ENCODE data around the gene GPR152.
"Not testable (repeated sequence)": the region's sequence is repeated elsewhere in the genome, so short reads cannot be mapped to it uniquely, and the experiment has no call there.

Gene GPR152

GRCh38 chr11:67405196-67405567 is 47.3 kb downstream of the GPR152 start:
- no peak for DNase-seq (ENCODE audit: low read depth, low spot score)
- POLR2A ChIA-PET = no interaction called here
- no peak overlapping the region for H3K4me3 ChIP-seq (ENCODE audit: low read depth, low read length)
- CTCF ChIA-PET = no interaction called here
- no peak for TF ChIP-seq CTCF (IDR thresholded peaks at IDR 0.05; ENCODE audit: insufficient read depth, low read length, missing control alignments)

GRCh38 chr11:67404515-67405195 is 47.9 kb downstream of the GPR152 start:
- H3K4me3 ChIP-seq (ENCODE audit: low read depth, low read length) = no peak overlapping the region
- no peak for DNase-seq (ENCODE audit: low read depth, low spot score)
- CTCF ChIA-PET = interaction anchor here (47.5 kb wide), 1 partner anchor 36 kb away, joined by 2108 read pairs; the partner anchor contains the start of genes CLCF1 and POLD4
- POLR2A ChIA-PET = no interaction called here
- no peak for TF ChIP-seq CTCF (IDR thresholded peaks at IDR 0.05; ENCODE audit: insufficient read depth, low read length, missing control alignments)

- H3K4me3 ChIP-seq (ENCODE audit: low read depth, low read length); POLR2A ChIA-PET; DNase-seq (ENCODE audit: low read depth, low spot score): not testable (repeated sequence)
- CTCF ChIA-PET = interaction anchor here (1.4 to 47.5 kb wide), 7 partner anchors 11 to 66 kb away, joined by 3 to 2108 read pairs (median 18); partner anchors contain the start of genes CARNS1, CLCF1, POLD4 and RPS6KB2
Measured at GRCh38 chr11:67403085-67403484, 49.4 kb downstream of the GPR152 start.

GRCh38 chr11:67402192-67402839 is 50.2 kb downstream of the GPR152 start:
- H3K4me3 ChIP-seq (ENCODE audit: low read depth, low read length) = peak overlapping the region; percentile 55
- CTCF ChIA-PET = interaction anchor here (0.5 to 47.5 kb wide), 17 partner anchors 11 to 399 kb away, joined by 3 to 2108 read pairs (median 5); partner anchors contain the start of genes CARNS1, CLCF1, PITPNM1 and POLD4
- POLR2A ChIA-PET = interaction anchor here (0.5 to 2.4 kb wide), 12 partner anchors 11 to 141 kb away, joined by 3 to 31 read pairs (median 3); partner anchors contain the start of genes AIP, PTPRCAP, RAD9A and TMEM134
- DNase-seq (ENCODE audit: low read depth, low spot score) = not testable (repeated sequence)

GRCh38 chr11:67401495-67402191 is 50.9 kb downstream of the GPR152 start, which contains the start of gene PPP1CA:
PPP1CA (minus strand) TSS chr11:67401858; CDS start chr11:67401782, 76 bp downstream.
- peak; percentile 33 for TF ChIP-seq CTCF (IDR thresholded peaks at IDR 0.05; ENCODE audit: insufficient read depth, low read length, missing control alignments)
- peak within 1 kb of the TSS; percentile 86 for H3K4me3 ChIP-seq (ENCODE audit: low read depth, low read length)
- ChIA-PET CTCF (interaction anchor here (0.5 to 47.5 kb wide), 24 partner anchors 10 to 399 kb away, joined by 3 to 2108 read pairs (median 4); partner anchors contain the start of genes CARNS1, CDK2AP2, CLCF1 and NUDT8), POLR2A (interaction anchor here (0.5 to 2.4 kb wide), 15 partner anchors 10 to 140 kb away, joined by 3 to 31 read pairs (median 3); partner anchors contain the start of genes AIP, PTPRCAP, RAD9A and RPS6KB2)
- no peak for DNase-seq (ENCODE audit: low read depth, low spot score)
